AG09309 (cell line): ENCODE results near the gene FXYD5.

Experiments
- DNase-seq: peaks from one replicate; pipeline ENCODE4 v3.0.0-alpha.2; 2010; ENCODE audit warnings: low read depth
- H3K4me3 ChIP-seq: 2 replicates; pipeline ENCODE4 v1.5.1; 2011; ENCODE audit warnings: mild to moderate bottlenecking, low read depth, low read length, moderate library complexity; ENCODE audit not compliant: control insufficient read depth
- CTCF ChIP-seq: IDR thresholded peaks from 2 replicates; pipeline ENCODE4 v1.5.1; 2011; ENCODE audit warnings: mild to moderate bottlenecking, low read depth, low read length, inconsistent platforms; ENCODE audit not compliant: insufficient read depth, control insufficient read depth; ENCODE audit errors: missing control alignments

FXYD5 gene, protein sequence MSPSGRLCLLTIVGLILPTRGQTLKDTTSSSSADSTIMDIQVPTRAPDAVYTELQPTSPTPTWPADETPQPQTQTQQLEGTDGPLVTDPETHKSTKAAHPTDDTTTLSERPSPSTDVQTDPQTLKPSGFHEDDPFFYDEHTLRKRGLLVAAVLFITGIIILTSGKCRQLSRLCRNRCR

GRCh38 chr19:35154525-35155406 lies at the start of gene FXYD5:
Gene FXYD5 (plus strand): TSS chr19:35154735. CDS start chr19:35155551, 816 bp downstream.
- peak; percentile 49 for DNase-seq
- no peak for TF ChIP-seq CTCF
- peak within 1 kb of the TSS; percentile 100 for H3K4me3 ChIP-seq

DNA sequence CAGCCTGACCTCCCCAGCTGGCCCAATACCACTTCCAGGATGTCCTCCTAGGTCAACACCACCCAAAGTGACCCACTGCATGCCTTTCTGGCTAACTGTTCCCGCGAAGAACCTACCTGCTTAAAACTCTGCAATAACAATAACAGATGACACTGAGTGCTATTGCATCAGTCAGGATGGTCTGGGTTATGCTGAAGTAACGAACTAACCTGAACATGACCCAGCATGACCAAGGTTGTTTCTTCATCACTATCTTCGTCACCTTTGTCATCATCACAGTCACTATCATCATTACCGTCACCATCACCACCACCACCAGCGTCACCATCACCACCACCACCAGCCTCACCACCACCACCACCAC lies 49.5 kb upstream of the FXYD5 start:
- H3K4me3 ChIP-seq: no peak overlapping the region
- DNase-seq: no peak
- TF ChIP-seq CTCF: no peak

- DNase-seq: no peak
- no peak overlapping the region for H3K4me3 ChIP-seq
- no peak for TF ChIP-seq CTCF
These were observed 48.9 kb upstream of the FXYD5 start for GRCh38 chr19:35105411-35106290.

- no peak for DNase-seq
- H3K4me3 ChIP-seq: no peak overlapping the region
- TF ChIP-seq CTCF: no peak
These were observed 48.3 kb upstream of the FXYD5 start for GRCh38 chr19:35106291-35106583.

GRCh38 chr19:35106898-35107541 lies 47.5 kb upstream of the FXYD5 start:
- DNase-seq: no peak
- no peak for TF ChIP-seq CTCF
- H3K4me3 ChIP-seq: no peak overlapping the region

DNA sequence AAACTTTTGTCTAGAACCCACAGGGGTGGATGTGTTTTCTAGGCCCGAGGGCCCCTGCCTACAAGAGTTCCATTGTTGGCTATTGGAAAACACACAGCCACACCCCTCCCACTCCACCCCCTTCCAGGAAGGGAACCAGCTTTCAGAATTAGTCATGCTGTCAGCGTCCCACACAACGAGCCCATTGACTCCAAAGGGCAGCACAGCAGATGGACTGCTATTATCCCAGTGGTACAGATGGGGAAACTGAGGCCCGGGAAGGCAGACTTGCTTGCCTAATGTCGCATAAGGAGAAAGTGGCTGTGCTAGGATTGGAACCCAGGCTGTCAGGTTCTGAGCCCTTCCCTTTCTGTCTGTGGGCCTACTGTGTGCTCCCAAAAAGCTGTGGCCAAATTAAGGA lies 47.0 kb upstream of the FXYD5 start:
- TF ChIP-seq CTCF: no peak
- no peak overlapping the region for H3K4me3 ChIP-seq
- DNase-seq: no peak
